ENCODE measurements around the gene GNG12. TPM values are rescaled to one million over a fixed set of nuclear protein-coding genes. Genes with fewer than 3 reads are reported as not detected.

The GNG12 gene
- total and polyA plus RNA-seq, 2 donors (not counting 3 experiments of a cell fraction or from before 2014, with no cell fraction given), result 107 to 152 TPM

- peaks cover 38% of the 10 kb centered on the region for H3K4me1 ChIP-seq (ENCODE audit: control insufficient read depth, extremely low read depth, insufficient read depth, low read length)
- no peak overlapping the region for H3K9ac ChIP-seq (replicated peaks; ENCODE audit: extremely low read depth, insufficient read depth, low read length)
- no peak overlapping the region for H3K4me3 ChIP-seq (replicated peaks in 1 of 3; ENCODE audit: insufficient read depth in 1 of 3, low read depth in 1 of 3, low read length in 3 of 3)
- dilution Hi-C loops (cut with MboI; ENCODE audit: extremely low pct_ligation_motif_present, low sequenced_read_pairs) (no loop called here), intact Hi-C loops (cut with micrococcal nuclease) (no loop called here)
- H3K27me3 ChIP-seq (ENCODE audit: control insufficient read depth in 2 of 2, insufficient read depth in 2 of 2, low read length in 2 of 2), result no peaks in the 10 kb centered on the region
- ChIA-PET CTCF (interaction anchor here (0.8 to 2.9 kb wide), 5 partner anchors 8 to 205 kb away, joined by 3 to 18 read pairs (median 4); no protein-coding TSS in a partner anchor), POLR2A (no interaction called here)
- H3K27ac ChIP-seq (ENCODE audit: insufficient read depth, low read depth, low read length), result no peak overlapping the region
- H3K9me1 ChIP-seq (replicated peaks; ENCODE audit: control insufficient read depth, extremely low read depth, insufficient read depth, low read length), result no peaks in the 10 kb centered on the region
- FAIRE-seq (no peak), DNase-seq (ENCODE audit: low read depth, low spot score) (no peak)
- H3K36me3 ChIP-seq (ENCODE audit: control insufficient read depth in 2 of 2, extremely low read depth in 1 of 2, insufficient read depth in 2 of 2, low read length in 2 of 2), result no peaks in the 10 kb centered on the region
- H2AFZ ChIP-seq (ENCODE audit: low read depth, low read length), result no peak overlapping the region
- TF ChIP-seq FOS (IDR thresholded peaks at IDR 0.05; ENCODE audit: borderline replicate concordance, insufficient read depth, low read length) (no peak), MAX (IDR thresholded peaks at IDR 0.05; ENCODE audit: insufficient read depth, insufficient read length) (no peak)
- no peaks in the 10 kb centered on the region for H4K20me1 ChIP-seq (replicated peaks; ENCODE audit: control insufficient read depth, extremely low read depth, insufficient read depth, low read length)
- peaks cover 24% of the 10 kb centered on the region for H3K79me2 ChIP-seq (ENCODE audit: control insufficient read depth, insufficient read depth, low read length)
- H3K4me2 ChIP-seq (ENCODE audit: insufficient read depth, low read length), result no peak overlapping the region
- H3K9me3 ChIP-seq (replicated peaks; ENCODE audit: control insufficient read depth, insufficient read depth, low read length), result no peaks in the 10 kb centered on the region
- BruUV-seq (replicated peaks), result no TSS peak
Observed at GRCh38 chr1:67737875-67738274, 95.4 kb downstream of the GNG12 start.

GRCh38 chr1:67736750-67737149, 96.5 kb downstream of the GNG12 start:
- intact Hi-C loops (cut with micrococcal nuclease) (loop anchor here (1.0 kb wide), 6 partner anchors 10 to 175 kb away; no protein-coding TSS in a partner anchor), dilution Hi-C loops (cut with MboI; ENCODE audit: extremely low pct_ligation_motif_present, low sequenced_read_pairs) (no loop called here)
- FAIRE-seq, result no peak
- Histone ChIP-seq H3K4me1 (ENCODE audit: control insufficient read depth, extremely low read depth, insufficient read depth, low read length) (peaks cover 38% of the 10 kb centered on the region), H3K79me2 (ENCODE audit: control insufficient read depth, insufficient read depth, low read length) (peaks cover 24% of the 10 kb centered on the region), H3K4me3 (replicated peaks in 1 of 3; ENCODE audit: insufficient read depth in 1 of 3, low read depth in 1 of 3, low read length in 3 of 3) (no peak overlapping the region), H3K27me3 (ENCODE audit: control insufficient read depth in 2 of 2, insufficient read depth in 2 of 2, low read length in 2 of 2) (no peaks in the 10 kb centered on the region), H3K9ac (replicated peaks; ENCODE audit: extremely low read depth, insufficient read depth, low read length) (peak overlapping the region; percentile 66), H3K36me3 (ENCODE audit: control insufficient read depth in 2 of 2, extremely low read depth in 1 of 2, insufficient read depth in 2 of 2, low read length in 2 of 2) (no peaks in the 10 kb centered on the region), H4K20me1 (replicated peaks; ENCODE audit: control insufficient read depth, extremely low read depth, insufficient read depth, low read length) (no peaks in the 10 kb centered on the region), H3K9me1 (replicated peaks; ENCODE audit: control insufficient read depth, extremely low read depth, insufficient read depth, low read length) (no peaks in the 10 kb centered on the region), H3K4me2 (ENCODE audit: insufficient read depth, low read length) (peak overlapping the region; percentile 63), H2AFZ (ENCODE audit: low read depth, low read length) (no peak overlapping the region), H3K27ac (ENCODE audit: insufficient read depth, low read depth, low read length) (peak overlapping the region; percentile 89), H3K9me3 (replicated peaks; ENCODE audit: control insufficient read depth, insufficient read depth, low read length) (no peaks in the 10 kb centered on the region)
- BruUV-seq (replicated peaks), result no TSS peak
- CTCF ChIA-PET, result interaction anchor here (0.9 to 2.9 kb wide), 4 partner anchors 16 to 204 kb away, joined by 3 to 18 read pairs (median 4); no protein-coding TSS in a partner anchor
- no peak for TF ChIP-seq EZH2 (IDR thresholded peaks at IDR 0.05; ENCODE audit: borderline replicate concordance, low read depth, low read length, severe bottlenecking)
- TF ChIP-seq POLR2AphosphoS5 (IDR thresholded peaks at IDR 0.05; ENCODE audit: insufficient read depth, low read depth, low read length), result no peak
- TF ChIP-seq FOS (IDR thresholded peaks at IDR 0.05; ENCODE audit: borderline replicate concordance, insufficient read depth, low read length), result no peak
- TF ChIP-seq GATA2 (IDR thresholded peaks at IDR 0.05; ENCODE audit: insufficient read depth, insufficient read length, low read depth, low read length), result no peak
- POLR2A ChIA-PET, result interaction anchor here (1.5 kb wide), 1 partner anchor 52 kb away, joined by 5 read pairs; the partner anchor contains the start of gene GADD45A
- no peak for DNase-seq (ENCODE audit: low read depth, low spot score)
